ENCODE data around the gene EML5. TPM values are rescaled to one million over a fixed set of nuclear protein-coding genes. Genes with fewer than 3 reads are reported as not detected.
"Not testable (repeated sequence)": the region's sequence is repeated elsewhere in the genome, so short reads cannot be mapped to it uniquely, and the experiment has no call there.

EML5 gene
- total RNA-seq, 1 experiment from 2014 or later = 0.52 TPM

DNA sequence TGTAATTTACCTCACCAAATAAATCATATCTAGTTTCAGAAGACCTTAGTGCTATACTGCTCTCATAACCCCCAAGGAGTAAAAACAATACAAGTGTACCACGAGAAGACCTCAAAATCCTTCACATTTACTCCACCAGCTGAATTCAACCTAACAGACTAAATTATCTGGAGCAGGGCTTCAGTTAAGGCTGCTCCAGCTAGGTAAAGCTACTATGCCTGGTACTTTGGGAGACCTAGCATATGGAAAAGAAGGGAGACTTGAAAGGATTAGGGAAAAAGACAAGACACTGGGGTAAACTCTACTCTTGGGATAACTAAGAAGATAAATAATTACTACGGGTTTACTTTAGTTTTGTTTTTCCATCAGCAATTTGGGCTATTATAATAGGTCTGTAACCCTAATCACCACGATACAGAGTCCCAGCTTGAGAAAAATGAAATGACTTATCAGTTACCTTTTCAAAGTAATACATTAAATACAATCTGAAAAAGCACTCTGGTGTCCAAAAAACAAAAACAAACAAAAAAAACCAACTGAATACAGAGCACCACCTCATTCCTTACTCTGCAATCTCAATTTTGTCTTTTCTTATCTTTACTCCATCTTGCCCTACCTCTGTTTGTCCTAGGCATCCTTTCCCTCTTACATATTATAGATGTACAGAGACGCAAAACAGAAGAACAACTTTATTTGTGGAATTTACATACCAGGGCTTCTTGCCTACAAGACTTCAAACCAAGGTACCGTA is 2.1 kb downstream of the EML5 start:
- BruUV-seq (replicated peaks) = no TSS peak
- H3K27ac Mint-ChIP-seq (ENCODE audit: unreplicated experiment) = no peak overlapping the region
- peaks cover 33% of the 10 kb centered on the region for H3K27me3 Mint-ChIP-seq (ENCODE audit: unreplicated experiment)
- H3K4me3 Mint-ChIP-seq (ENCODE audit: low read depth, unreplicated experiment) = no peak overlapping the region
- intact Hi-C loops (cut with micrococcal nuclease; ENCODE audit: unreplicated experiment) = loop anchor here (10.0 kb wide), 1 partner anchor 126 kb away; no protein-coding TSS in a partner anchor
- H3K4me1 Mint-ChIP-seq (ENCODE audit: low read depth, unreplicated experiment) = no peaks in the 10 kb centered on the region
- TF ChIP-seq, protein P1, sequence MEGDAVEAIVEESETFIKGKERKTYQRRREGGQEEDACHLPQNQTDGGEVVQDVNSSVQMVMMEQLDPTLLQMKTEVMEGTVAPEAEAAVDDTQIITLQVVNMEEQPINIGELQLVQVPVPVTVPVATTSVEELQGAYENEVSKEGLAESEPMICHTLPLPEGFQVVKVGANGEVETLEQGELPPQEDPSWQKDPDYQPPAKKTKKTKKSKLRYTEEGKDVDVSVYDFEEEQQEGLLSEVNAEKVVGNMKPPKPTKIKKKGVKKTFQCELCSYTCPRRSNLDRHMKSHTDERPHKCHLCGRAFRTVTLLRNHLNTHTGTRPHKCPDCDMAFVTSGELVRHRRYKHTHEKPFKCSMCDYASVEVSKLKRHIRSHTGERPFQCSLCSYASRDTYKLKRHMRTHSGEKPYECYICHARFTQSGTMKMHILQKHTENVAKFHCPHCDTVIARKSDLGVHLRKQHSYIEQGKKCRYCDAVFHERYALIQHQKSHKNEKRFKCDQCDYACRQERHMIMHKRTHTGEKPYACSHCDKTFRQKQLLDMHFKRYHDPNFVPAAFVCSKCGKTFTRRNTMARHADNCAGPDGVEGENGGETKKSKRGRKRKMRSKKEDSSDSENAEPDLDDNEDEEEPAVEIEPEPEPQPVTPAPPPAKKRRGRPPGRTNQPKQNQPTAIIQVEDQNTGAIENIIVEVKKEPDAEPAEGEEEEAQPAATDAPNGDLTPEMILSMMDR (IDR thresholded peaks at IDR 0.05; ENCODE audit: unreplicated experiment) = no peak
- CTCF ChIA-PET = no interaction called here
- no peaks in the 10 kb centered on the region for H3K9me3 Mint-ChIP-seq (ENCODE audit: low read depth, unreplicated experiment)
- H3K36me3 Mint-ChIP-seq (ENCODE audit: insufficient read depth, unreplicated experiment) = peaks cover 21% of the 10 kb centered on the region
- no peak for DNase-seq

DNA sequence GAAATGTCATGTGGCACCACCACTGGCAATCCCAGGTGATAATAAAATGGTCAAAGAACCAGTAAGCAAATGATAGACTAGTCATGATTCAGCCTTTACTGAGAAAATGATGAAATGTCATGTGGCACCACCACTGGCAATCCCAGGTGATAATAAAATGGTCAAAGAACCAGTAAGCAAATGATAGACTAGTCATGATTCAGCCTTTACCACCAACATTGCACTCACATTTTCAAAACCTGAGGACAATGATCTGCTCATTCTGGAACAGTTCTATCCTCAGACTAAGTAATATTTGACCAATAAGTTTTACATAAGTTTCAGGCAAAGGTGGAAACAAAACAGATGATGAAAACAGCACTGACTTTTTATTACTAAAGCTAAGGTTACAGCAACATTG is 3.2 kb downstream of the EML5 start:
- H3K4me3 Mint-ChIP-seq (ENCODE audit: low read depth, unreplicated experiment); BruUV-seq (replicated peaks); intact Hi-C loops (cut with micrococcal nuclease; ENCODE audit: unreplicated experiment); H3K4me1 Mint-ChIP-seq (ENCODE audit: low read depth, unreplicated experiment); H3K27ac Mint-ChIP-seq (ENCODE audit: unreplicated experiment); DNase-seq; H3K9me3 Mint-ChIP-seq (ENCODE audit: low read depth, unreplicated experiment): not testable (repeated sequence)
- CTCF ChIA-PET = interaction anchor here (0.6 kb wide), 1 partner anchor 324 kb away, joined by 3 read pairs; no protein-coding TSS in a partner anchor
- Mint-ChIP-seq H3K27me3 (ENCODE audit: unreplicated experiment) (peaks cover 44% of the 10 kb centered on the region), H3K36me3 (ENCODE audit: insufficient read depth, unreplicated experiment) (peaks cover 21% of the 10 kb centered on the region)

DNA sequence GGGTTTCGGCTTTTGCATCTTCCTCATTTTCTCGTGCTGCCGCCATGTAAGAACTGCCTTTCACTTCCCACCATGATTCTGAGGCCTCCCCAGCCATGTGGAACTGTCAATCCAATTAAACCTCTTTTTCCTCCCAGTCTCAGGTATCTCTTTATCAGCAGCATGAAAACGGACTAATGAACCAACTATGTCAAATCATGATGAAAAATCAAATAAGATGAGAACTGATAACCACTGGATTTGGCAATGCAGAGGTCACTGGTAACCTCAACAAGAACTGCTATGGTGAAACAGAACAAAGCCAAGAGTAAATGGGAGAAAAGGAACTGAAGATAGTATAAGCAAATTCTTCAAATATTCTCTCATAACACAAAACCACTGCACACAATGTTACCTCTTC is 6.0 kb downstream of the EML5 start:
- TF ChIP-seq, protein P1 (IDR thresholded peaks at IDR 0.05; ENCODE audit: unreplicated experiment) = no peak
- Mint-ChIP-seq H3K36me3 (ENCODE audit: insufficient read depth, unreplicated experiment) (peaks cover 2% of the 10 kb centered on the region), H3K9me3 (ENCODE audit: low read depth, unreplicated experiment) (peaks cover 7% of the 10 kb centered on the region), H3K27ac (ENCODE audit: unreplicated experiment) (no peak overlapping the region), H3K4me1 (ENCODE audit: low read depth, unreplicated experiment) (no peaks in the 10 kb centered on the region), H3K27me3 (ENCODE audit: unreplicated experiment) (peaks cover 55% of the 10 kb centered on the region), H3K4me3 (ENCODE audit: low read depth, unreplicated experiment) (no peak overlapping the region)
- intact Hi-C loops (cut with micrococcal nuclease; ENCODE audit: unreplicated experiment) = no loop called here
- DNase-seq = no peak
- BruUV-seq (replicated peaks) = no TSS peak
- CTCF ChIA-PET = no interaction called here

DNA sequence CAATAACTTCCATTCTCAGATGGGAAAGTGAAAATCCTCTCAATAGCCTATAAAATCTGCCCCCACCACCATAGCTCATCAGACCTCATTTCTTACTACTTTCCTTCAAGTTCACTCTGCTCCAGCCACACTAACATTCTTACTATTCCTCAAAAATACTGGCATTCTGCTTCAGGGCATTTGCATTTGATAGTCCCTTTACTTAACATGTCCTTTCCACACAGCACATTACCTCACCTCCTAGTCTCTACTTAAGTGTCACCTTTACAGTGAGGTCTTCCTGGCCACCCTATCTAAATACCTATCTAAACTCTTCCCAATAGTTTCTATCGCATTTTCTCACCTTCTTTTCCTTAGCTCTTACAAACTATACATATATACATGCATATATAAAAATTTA is 6.8 kb downstream of the EML5 start:
- DNase-seq = no peak
- Mint-ChIP-seq H3K4me3 (ENCODE audit: low read depth, unreplicated experiment) (no peak overlapping the region), H3K9me3 (ENCODE audit: low read depth, unreplicated experiment) (peaks cover 7% of the 10 kb centered on the region), H3K27me3 (ENCODE audit: unreplicated experiment) (peaks cover 51% of the 10 kb centered on the region), H3K36me3 (ENCODE audit: insufficient read depth, unreplicated experiment) (no peaks in the 10 kb centered on the region), H3K27ac (ENCODE audit: unreplicated experiment) (no peak overlapping the region), H3K4me1 (ENCODE audit: low read depth, unreplicated experiment) (no peaks in the 10 kb centered on the region)
- intact Hi-C loops (cut with micrococcal nuclease; ENCODE audit: unreplicated experiment) = no loop called here
- BruUV-seq (replicated peaks) = no TSS peak
- CTCF ChIA-PET = no interaction called here
- TF ChIP-seq, protein P1 (IDR thresholded peaks at IDR 0.05; ENCODE audit: unreplicated experiment) = no peak

DNA sequence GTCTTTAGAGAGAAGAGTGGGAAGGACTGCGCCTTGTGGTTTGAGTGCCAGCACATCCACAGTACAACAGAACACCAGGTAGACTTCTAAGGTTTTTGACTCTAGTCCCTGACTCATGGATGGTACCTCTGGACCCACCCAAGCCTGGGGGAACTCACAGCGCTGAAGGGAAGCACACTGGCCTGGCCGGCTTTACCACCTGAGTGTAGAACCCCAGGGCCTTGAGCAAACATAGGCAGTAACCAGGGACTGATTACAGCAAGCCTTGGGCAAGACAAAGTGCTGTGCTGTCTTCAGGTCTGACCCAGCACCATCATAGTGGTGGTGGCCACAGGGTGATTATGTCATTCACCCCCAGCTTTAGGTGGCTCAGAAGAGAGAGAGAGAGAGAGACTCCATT is 17.2 kb downstream of the EML5 start:
- no peaks in the 10 kb centered on the region for H3K4me1 Mint-ChIP-seq (ENCODE audit: low read depth, unreplicated experiment)
- no peak overlapping the region for H3K4me3 Mint-ChIP-seq (ENCODE audit: low read depth, unreplicated experiment)
- H3K36me3 Mint-ChIP-seq (ENCODE audit: insufficient read depth, unreplicated experiment) = no peaks in the 10 kb centered on the region
- no peaks in the 10 kb centered on the region for H3K9me3 Mint-ChIP-seq (ENCODE audit: low read depth, unreplicated experiment)
- no TSS peak for BruUV-seq (replicated peaks)
- H3K27ac Mint-ChIP-seq (ENCODE audit: unreplicated experiment) = no peak overlapping the region
- peaks cover 26% of the 10 kb centered on the region for H3K27me3 Mint-ChIP-seq (ENCODE audit: unreplicated experiment)
- DNase-seq = no peak
- intact Hi-C loops (cut with micrococcal nuclease; ENCODE audit: unreplicated experiment) = no loop called here
- CTCF ChIA-PET = no interaction called here
- TF ChIP-seq, protein P1 (IDR thresholded peaks at IDR 0.05; ENCODE audit: unreplicated experiment) = no peak

Data from Calu3 (cell line).